NCI-H187 treated with DMSO at 0.1 percent for 48 hours (cell line): Measurements from ENCODE around the gene ABLIM1.

ENCODE experiments used
- DNase-seq: peaks from one replicate; lab custom pipeline; 2025; lab: John Stamatoyannopoulos, UW

The ABLIM1 gene

DNA sequence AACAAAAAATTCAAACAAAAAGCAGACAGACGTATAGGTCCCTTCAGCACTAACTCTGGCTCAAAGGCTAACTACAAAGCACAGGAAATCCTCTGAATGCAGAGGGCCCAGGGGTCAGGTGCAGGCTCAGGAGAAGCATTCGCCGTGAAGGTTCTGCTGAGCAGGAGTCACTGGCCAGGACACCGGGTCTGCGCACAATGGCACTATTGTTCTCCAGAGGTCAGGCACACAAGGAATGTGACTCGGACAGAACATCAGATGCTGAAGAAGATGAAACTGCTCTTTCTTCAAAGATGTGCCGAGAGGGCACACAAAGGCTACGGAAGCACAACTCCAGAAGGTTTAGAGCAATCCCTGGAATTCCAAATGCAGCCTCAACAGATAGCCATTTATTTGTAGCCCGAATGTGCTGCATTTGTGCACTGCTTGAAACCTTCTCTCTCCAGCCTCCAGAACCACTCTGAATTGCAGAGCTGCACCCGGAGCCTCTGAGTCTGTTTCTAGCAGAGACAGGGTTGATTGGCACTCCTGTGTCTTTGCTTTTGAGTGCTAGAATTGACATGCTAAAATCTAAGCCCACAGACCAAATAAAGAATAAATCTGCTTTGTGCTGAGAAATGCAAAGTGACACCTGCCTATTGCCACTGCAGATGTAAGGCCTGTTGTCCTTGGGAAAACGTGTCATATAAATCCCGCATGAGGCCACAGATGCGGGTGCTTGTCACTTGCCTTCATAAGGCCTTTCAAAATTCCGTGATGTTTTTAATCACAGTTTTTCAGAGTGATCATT, 168.4 kb downstream of the ABLIM1 start:
- DNase-seq, result no peak

DNA sequence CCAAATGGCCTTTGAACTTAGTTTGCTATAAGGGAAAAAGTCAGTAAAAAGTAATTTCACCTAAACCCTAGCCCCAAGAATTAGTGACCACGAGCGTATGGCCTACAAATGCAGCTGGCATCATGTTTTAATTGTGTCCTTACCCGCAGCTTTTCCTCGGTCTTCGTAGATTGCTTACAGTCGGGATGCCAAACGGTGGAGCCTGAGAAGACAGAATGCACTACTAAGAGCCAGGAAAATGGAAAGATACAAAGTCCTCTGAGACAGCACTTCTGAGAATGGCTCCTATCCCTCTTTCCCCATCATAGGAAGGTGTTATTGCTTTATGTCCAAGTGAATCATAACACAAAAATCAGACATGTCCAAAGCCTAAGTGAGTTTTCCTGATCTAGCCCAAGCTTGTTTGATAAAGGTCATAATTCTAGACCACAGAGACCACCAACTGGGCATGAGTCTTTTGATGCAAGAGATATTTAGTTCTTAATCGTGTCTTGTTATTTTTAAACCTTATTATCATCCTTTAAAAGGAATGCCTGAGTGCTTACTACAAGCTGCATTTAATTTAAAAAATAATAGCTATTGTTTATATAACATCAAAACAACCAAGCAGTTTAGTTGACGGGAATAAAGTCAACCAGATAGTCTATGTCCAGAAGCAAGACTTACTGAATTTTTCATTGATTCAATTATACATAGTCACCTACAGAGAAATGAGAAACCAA, 170.1 kb downstream of the ABLIM1 start:
- no peak for DNase-seq

DNA sequence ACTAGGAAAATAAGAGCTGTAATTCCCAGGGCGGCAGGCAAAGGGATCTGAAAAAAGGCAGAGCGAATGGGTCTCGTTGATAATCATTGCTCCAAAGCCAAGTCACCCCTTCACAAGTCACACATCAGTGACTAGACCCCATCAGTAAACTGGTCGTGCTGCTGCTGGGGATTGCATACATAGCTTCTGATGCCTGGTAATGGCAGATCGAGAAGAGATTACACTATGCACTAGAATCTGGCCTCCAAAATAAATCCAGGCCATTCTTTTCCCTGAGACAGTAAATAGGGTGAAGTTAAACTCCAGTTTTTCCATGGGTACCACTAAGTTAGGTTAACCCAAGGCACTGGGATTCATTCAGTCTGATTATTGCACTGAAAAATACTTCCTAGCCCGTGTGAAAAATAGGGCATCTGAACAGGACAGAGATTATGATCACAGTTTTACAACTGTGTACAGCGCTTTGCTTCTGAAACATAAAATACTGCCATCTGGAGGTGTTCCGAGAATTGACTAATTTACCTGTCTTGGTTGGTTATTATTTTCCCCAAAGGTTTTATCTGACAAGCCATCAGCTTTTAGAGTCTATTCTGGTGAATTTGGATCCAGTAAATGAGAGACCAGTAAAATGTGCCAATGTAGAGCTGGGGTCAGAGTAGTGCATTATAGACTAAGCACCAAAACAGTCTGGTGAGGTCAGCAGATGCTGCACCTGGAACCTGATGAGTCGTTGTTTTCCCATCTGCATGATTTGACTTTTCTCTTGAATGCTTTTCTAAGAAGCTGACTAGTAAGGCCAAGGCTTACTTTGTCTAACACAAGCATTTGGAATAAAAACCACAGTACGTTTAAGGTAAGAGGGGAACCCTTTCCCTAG, 170.9 kb downstream of the ABLIM1 start:
- no peak for DNase-seq

DNA sequence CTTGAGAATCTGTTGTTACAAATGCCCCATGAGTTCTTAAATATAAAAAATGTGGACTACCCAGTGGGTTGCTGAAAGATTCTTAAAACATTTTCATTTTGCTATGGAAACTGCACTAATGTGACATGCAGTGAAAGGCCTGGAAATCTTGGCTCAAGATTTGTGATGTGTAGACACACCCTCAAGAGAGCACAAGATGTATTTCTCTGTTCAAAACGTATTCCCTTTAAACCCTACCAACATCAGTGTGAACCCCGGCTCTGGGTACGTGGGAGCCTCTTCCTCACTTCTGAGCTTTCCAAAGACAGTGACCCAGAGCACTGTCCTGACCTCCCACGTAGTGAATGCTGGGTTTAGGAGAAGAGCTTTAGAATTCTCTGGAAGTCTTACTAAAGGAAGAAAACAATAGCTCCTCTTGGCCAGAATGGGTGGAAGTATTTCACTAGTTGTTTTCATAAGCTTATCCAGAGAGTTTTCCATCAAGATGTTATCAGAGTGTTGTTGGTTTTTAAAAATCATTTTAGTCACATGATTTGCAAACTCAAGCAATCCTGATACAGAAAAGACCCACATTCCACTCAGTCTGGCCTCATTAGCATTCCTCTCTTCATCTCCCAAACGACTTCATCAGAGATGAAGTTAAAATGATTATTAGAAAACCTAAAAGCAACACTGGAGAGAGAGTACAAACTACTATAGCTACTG, 172.2 kb downstream of the ABLIM1 start:
- no peak for DNase-seq

DNA sequence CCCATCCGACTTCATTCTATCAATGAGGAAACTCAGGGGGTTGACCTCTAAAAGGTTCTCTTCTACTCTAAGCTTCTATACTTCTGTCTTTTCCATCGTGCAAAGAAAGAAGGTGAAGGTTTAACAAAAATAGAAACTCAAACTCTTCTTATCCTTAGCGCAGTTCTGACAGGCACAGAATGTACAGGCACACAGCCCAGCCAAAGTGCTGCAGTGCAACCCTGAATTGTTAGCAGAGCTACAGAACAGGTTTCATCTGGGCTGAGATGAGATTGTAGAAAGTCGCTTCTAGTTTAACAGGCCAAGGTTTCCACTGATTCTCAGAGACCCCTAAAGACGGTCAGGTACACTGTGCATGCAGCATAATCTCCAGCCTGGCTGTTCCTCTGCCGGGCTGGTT, 174.5 kb downstream of the ABLIM1 start:
- DNase-seq, result no peak

DNA sequence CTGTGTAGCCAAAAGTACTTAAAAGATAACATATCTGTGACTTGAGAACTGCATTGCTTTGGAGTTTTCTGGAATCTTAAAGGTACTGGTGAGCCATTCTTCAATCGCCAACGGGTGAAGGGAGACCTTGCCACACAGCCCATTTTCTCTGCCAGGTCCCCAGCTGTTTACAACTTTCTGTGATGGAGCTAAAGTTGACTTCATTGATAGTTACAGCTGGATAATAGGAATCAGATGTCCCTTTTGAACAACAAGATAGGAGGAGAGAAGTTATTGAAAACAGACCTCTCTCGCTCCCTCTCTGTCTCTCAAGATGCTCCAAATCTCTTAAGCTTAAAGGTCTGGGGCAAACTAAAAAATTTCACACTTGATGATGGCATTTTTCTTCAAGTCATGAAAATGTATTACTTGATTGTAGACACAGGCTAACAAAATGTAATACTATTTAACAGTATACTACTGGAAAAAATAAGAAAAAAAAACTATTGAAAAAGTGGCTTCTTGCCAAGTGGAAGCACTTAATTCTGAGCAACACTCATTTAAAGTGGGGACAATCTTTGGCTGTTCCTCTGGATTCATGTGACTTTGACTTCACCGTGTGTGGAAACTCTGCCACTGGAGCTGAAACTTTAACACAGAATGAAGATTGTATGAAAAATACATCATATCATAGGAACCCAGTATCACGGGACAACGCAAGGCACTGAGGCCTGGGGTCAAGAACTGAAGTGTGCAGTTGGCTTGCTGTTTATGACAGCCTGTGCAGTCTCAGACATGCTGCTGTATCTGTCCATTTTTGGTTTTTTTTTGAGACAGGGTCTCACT, 175.4 kb downstream of the ABLIM1 start:
- DNase-seq, result no peak

DNA sequence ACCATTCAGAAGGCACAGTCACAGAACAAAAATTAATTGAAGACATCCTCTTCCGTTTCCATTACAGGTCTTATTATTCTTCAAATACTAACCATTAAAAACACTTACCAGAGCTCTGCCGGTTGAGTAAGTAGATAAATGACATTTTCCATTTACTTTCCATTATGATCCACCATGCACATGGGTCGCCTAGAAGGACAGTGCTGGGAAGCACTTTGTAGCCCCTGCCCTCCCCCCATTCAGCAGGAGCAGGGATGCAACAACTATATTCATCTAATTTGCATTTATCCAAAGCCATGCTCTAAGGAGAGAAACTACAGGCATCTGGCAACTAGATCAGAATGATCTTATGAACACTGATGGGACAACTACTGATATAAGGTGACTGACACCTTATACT, 177.0 kb downstream of the ABLIM1 start:
- DNase-seq, result no peak

DNA sequence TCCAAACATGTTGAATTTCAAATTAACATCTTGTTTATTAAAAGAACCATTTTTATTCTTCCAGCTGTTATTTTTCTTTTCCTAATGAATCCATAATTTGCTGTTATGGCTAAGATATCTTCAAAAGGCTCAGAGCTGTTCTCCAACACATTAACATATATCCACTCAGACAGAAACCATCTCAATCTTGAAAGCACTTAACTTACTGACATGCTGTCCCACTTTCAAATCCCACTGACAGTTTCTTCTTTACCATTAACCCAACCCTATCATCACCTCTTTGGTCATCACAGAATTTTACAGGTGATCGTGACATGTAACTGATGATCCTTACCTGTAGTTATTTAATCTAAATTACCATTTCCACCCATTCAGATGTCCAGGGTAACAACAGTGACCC, 178.2 kb downstream of the ABLIM1 start:
- DNase-seq, result no peak

DNA sequence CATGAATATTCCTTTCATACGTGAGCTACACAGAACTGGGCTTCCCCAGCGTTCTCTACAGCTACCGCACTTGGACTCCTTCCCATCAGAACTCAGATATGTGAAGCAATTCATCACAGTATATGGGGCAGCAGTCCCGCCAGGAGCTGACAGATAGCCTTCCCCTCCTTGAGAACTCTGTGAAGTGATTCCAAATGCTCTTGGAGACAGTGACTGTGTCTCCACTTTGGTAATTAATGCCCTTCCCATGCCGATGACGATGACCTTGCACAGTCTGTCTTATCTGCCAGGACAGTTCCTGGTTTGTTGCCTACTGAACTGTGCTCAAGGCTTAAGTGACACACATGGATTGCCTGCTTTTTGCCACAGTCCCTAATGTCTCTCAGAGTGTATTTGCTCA, 178.8 kb downstream of the ABLIM1 start:
- DNase-seq, result no peak

DNA sequence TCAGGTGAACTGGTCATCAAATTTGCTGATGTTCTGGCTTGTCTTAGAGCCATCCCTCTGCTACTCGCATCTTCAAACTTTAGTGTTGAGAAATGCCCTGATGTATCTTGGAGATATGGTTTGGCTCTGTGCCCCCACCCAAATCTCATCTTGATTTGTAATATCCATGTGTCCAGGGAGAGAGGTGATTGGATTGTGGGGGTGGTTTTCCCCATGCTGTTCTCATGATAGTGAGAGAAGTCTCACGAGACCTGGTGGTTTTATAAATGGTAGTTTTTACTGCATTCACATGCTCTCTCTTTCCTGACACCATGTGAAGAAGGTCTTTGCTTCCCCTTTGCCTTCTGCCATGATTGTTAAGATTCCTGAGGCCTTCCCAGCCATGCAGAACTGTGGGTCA, 179.8 kb downstream of the ABLIM1 start:
- DNase-seq, result no peak

DNA sequence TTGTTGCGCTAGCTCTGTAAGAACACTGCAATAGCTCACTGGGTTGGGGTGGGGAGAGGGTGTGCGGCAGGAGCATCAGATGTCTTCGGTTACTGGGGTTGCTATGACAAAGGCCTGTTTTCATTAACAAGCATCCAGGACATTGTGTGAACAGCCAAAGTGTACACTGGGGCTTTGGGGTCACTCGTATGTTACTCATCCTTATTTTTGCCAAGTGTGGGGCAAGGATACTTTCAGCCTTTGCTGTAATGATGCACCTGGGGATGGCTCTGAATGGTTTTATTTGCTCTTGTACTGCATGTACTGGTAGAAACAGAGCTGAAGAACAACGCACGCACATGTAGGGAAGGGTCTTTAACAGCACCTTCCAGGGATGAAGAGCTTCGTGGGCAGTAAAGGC, 180.8 kb downstream of the ABLIM1 start:
- no peak for DNase-seq

DNA sequence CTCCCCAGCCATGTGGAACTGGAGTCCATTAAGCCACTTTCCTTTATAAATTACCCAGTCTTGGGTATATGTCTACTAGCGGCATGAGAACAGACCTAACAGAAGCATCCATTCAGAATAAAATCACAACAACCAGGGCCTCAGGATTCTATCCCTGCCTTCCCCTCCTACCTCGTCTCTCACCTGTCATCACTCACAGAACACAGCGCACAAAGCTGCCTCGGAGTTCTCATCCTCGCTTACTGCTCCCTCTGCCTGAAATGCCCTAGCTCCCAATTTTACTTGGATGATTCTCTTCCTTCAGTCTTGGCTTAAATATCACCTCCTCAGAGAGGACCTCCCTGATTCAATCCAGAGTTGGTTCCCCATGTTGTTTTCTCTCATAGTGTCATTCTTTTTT, 183.1 kb downstream of the ABLIM1 start:
- DNase-seq, result no peak

DNA sequence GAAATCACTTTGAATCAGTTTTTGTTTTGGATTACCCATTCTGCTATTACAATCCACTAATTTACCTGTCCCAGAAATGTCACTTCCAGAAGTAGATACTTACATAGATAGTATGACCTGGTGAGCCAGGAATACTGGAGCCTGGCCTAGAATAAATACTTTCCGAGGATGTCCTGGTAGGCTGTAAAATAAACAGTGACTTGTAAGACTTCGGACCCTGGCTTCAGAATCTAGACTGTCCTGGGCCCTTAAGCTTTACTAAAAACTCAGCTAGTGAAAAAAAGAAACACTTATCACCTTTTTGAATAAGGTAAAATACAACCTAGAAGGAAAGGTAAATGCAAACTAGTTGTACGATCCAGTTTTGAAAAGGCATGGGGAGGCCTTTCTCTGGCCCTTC, 184.3 kb downstream of the ABLIM1 start:
- DNase-seq, result no peak

DNA sequence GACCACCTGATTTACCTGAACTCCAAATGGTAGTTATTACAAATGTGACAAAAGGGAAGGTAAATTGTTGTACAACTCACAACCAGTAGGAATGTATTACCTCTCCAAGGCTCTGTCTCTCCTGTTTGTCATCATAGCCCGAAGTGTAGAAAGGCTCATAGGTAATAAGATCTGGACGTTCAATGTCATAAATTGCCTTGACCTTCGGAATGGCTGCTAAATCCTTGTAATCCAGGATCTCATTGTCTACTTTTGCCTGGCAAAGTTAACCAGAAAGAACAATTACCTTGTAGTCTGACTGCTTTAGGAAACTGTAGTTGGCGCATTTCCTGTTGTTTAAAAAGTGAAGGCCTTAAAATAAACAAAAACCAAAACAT, 185.2 kb downstream of the ABLIM1 start:
- DNase-seq, result no peak

DNA sequence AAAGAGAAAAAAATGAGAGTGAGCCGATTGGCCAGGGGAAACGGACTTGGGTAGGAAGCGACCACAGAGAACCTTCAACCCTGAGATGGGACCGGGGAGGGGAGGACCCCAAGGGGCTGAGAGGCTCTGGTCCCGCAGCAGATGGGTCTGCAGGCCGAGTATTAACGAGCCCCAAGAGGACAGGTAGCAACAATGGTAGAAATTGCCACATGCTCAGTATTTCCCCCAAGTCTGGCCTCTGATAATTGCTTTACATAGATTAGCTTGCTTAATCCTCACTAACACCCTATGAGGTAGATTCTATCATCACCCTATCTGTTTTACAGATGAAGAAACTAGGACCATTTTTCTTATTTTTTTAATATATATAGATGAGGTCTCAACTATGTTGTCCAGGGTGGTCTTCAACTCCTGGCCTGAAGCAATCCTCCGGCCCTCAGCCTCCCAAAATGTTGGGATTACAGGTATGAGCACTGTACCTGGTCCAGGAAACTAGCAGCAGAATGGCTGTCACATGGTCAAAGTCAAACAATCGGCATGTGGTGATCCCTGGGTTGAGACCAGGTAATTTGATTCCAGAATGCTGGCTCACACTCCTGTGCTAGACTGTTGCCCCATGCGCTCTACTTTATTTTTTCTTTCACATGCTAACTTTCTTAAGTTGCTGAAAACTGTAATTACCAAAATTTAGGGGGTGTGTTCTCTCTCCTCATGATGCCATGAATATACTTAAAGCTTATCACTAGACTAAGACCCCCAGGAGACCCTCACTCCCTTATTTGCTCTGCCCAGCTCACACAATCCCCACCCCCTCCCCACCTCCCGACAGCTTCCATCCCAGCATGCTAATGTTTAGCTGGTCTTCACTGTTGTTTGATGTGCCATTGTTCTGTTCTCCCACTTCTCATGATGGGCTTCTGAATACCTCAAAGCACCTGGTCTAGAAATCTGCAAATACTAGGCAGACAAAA, 185.9 kb downstream of the ABLIM1 start:
- DNase-seq, result no peak

DNA sequence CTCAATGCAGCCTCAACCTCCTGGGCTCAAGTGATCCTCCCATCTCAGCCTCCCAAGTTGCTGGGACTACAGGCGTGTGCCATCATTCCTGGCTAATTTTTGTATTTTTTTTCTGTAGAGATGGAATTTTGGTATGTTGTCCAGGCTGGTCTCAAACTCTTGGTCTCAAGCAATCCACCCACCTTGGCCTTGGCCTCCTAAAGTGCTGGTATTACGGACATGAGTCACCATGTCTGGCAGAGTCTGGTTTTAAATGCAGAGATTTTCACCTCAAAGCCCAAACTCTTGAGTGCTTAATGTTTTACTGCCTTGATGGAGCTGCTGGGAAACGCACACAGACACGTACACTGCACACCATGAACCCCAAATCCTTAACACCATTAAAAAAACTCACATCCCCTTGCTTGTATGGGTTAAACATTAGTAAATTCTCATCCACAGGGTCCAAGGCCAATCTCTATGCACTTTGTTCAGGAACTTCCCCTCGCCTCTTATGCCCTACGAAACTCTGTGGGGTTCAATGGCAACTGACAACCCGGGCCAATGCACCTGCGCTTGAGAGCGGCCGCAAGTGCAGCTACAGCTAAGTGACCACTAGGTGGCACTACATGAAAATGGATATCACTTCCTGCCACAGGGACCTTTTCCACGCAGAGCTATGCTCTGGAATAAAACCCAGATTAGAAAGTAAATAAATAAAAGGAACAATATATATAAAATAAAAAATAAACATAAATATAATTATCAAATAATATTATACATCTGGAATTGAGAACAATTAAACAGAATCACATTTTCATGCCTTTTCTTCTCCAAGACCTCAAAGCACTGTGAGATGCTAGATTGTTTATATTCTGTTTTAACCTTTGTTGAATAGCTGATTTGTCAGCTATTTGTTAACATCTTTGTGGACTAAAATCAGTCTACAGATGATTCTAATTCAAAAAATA, 186.8 kb downstream of the ABLIM1 start:
- DNase-seq, result no peak

DNA sequence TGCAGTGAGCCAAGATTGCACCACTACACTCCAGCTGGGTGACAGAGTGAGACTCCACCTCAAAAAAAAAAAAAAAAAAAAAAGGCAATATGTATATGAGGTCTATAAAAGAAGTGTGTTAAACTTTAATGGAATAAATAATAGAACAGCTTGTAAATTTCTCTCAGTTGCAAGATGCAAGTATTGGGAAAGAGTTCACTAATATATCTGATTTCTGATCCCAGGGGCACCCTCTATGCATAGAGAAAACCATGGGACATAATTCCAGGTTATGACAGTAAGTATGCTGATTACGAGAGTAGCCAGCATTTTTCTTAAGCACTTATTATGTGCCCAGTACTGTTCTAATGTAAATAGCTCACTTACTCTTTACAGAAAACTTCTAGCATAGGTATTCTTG, 187.7 kb downstream of the ABLIM1 start:
- no peak for DNase-seq

DNA sequence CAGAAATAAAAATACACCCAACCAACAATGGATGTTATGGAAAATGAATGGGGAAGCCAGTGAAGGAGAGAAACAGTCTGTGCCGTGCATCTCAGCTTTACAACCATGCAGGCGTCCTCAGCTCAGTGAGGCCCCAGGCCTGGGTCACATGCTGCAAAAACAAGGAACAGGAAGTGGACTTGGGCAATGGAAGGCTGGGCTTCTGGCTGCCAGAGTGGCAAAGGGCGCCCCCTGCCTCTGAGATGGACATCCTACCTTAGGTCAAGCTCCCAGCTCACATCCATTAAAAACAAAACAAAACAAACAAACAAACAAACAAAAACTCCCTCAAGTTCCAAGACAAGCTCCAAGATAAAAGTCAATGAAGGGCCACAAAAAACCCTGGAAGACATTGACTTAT, 199.1 kb downstream of the ABLIM1 start:
- no peak for DNase-seq
